ENCODE results near the gene MPI. TPM values are rescaled to one million over a fixed set of nuclear protein-coding genes. Genes with fewer than 3 reads are reported as not detected.
A peak's percentile ranks its signal among the peaks of the same experiment; 100 is the strongest.

MPI gene
- total and polyA plus RNA-seq, 2 of the 8 experiments (the other 6 are each of a cell fraction or from before 2014, with no cell fraction given) = 31.0 to 74.8 TPM

DNA sequence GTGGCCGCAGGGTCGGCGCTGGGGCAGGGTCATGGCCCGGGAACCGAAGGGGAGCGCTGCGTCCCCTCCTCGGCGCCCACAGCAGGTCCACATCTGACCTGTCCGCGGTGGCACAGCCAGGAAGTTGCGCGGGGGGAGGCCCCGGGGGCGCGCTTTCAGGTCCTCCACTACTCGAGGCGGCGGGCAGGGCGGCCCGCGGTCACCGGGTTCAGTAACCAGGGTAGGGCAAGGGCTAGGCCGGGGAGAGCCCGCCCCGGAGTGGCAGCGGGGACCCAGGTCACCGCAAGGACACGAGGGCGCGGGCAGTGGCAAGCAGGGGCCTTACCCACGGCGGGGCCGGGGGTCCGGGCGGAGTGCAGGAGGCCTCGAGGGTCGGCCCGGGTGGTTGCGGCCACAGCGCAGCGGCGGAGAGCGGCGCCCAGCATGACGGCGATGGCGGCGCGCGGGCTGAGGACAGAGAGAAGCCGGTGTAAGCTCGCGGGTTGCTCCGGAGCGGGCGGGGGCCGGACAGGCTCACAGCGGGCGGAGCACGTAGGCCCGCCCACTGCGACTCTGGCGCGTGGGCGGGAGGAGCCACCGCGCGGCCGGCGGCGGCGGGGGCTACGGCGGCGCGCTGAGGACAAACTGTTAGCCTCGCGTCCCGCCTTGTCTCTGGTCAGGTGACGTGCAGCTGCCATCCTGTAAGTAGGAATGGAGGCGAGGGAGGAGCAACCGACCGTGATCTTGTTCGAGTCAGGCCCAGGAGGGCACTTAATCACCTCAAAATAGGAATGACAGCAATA, 47.9 kb downstream of the MPI start, which contains the start of gene COX5A (continued):
- TF ChIP-seq, protein P1, sequence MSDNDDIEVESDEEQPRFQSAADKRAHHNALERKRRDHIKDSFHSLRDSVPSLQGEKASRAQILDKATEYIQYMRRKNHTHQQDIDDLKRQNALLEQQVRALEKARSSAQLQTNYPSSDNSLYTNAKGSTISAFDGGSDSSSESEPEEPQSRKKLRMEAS (IDR thresholded peaks at IDR 0.05) = peak; percentile 79
- TF ChIP-seq TAF7 (optimal IDR thresholded peaks at IDR 0.05; ENCODE audit: borderline replicate concordance, low read depth, low read length) (no peak), TCF12 (IDR thresholded peaks at IDR 0.05; ENCODE audit: low read depth, low read length) (0 out of 2 replicates have a peak, but pooled peaks have one; percentile 28), GTF2F1 (IDR thresholded peaks at IDR 0.05; ENCODE audit: borderline replicate concordance, low read depth, low read length) (no peak), SP4 (IDR thresholded peaks at IDR 0.05; ENCODE audit: low read length) (no peak)
